ENCODE measurements around the gene MSH5. TPM values are rescaled to one million over a fixed set of nuclear protein-coding genes. Genes with fewer than 3 reads are reported as not detected.

The MSH5 gene
- total and polyA plus RNA-seq, 9 of the 15 experiments (the other 6 are each of a cell fraction or from before 2014, with no cell fraction given): 12.5 to 104 (median 46.6) TPM

GRCh38 chr6:31691078-31691463 is 48.7 kb upstream of the MSH5 start:
- Histone ChIP-seq H4K20me1 (replicated peaks; ENCODE audit: control insufficient read depth, insufficient read depth, low read length) (no peaks in the 10 kb centered on the region), H3K27me3 (ENCODE audit: control insufficient read depth in 2 of 2, insufficient read depth in 2 of 2, low read length in 2 of 2) (no peaks in the 10 kb centered on the region), H2AFZ (ENCODE audit: low read depth, low read length) (0 out of 2 replicates have a peak overlapping the region, but pooled peaks have one; percentile 14), H3K9me1 (ENCODE audit: control insufficient read depth, insufficient read depth, low read length) (no peaks in the 10 kb centered on the region), H3K9me3 (replicated peaks; ENCODE audit: control insufficient read depth, insufficient read depth, low read depth, low read length) (no peaks in the 10 kb centered on the region), H3K27ac (ENCODE audit: extremely low read depth, low read depth, low read length) (peak overlapping the region; percentile 88), H3K36me3 (ENCODE audit: control insufficient read depth, insufficient read depth, low read length) (peaks cover 91% of the 10 kb centered on the region), H3K4me2 (ENCODE audit: insufficient read depth, low read length) (peak overlapping the region; percentile 82), H3K4me3 (peak overlapping the region; percentile 13; the same call in 1 of the 2 replicates), H3K4me1 (replicated peaks in 1 of 2; ENCODE audit: control insufficient read depth in 2 of 2, insufficient read depth in 2 of 2, low read length in 2 of 2) (peaks cover 63 to 65% of the 10 kb centered on the region in 2 experiments), H3K9ac (ENCODE audit: insufficient read depth in 1 of 2, low read depth in 2 of 2, low read length in 2 of 2) (peak overlapping the region; percentile 68 to 86; a peak in 3 of 4 replicates), H3K79me2 (ENCODE audit: control insufficient read depth, insufficient read depth, low read length) (no peaks in the 10 kb centered on the region; the same call in 2 of the 3 replicates)
- ChIA-PET CTCF (ENCODE audit: low intra/inter-chr PET ratio) (no interaction called here), POLR2A (interaction anchor here (0.6 to 7.1 kb wide), 44 partner anchors 12 to 498 kb away, joined by 3 to 158 read pairs (median 6); partner anchors contain the start of genes ABHD16A, APOM, BAG6 and C6orf47)
- ATAC-seq (no peak), FAIRE-seq (no peak), DNase-seq (ENCODE audit: extremely low read depth in 1 of 4, low spot score in 3 of 4) (no peak)
- WGBS (ENCODE audit: insufficient coverage, low coverage, missing lambda C conversion rate): 31% methylated on average over 6 of the region's 6 CpGs
- intact Hi-C loops (cut with micrococcal nuclease) (loop anchor here (2.0 kb wide), 2 partner anchors 44 to 140 kb away; no protein-coding TSS in a partner anchor), in situ Hi-C loops (cut with MboI) (no loop called here)
- BruUV-seq (replicated peaks): no TSS peak
- TF ChIP-seq FOXJ2 (tag; IDR thresholded peaks at IDR 0.05) (0 out of 2 replicates have a peak, but pooled peaks have one; percentile 59), GABPB1 (CRISPR knock-in tag; IDR thresholded peaks at IDR 0.05) (peak; percentile 50; the same call in 1 of the 2 replicates), CHD1 (IDR thresholded peaks at IDR 0.05; ENCODE audit: low read length) (no peak), ZNF740 (CRISPR knock-in tag; IDR thresholded peaks at IDR 0.05) (no peak), ZNF740 (tag; IDR thresholded peaks at IDR 0.05) (0 out of 4 replicates have a peak, but pooled peaks of 1 of the 2 experiments have one; percentile 19), PTTG1 (tag; IDR thresholded peaks at IDR 0.05; ENCODE audit: low read depth) (0 out of 2 replicates have a peak, but pooled peaks have one; percentile 46), ZNF146 (CRISPR knock-in tag; IDR thresholded peaks at IDR 0.05; ENCODE audit: unreplicated experiment) (no peak), HDGF (IDR thresholded peaks at IDR 0.05) (peak; percentile 14; the same call in 1 of the 2 replicates), CBX5 (IDR thresholded peaks at IDR 0.05; ENCODE audit: borderline replicate concordance, low read depth) (no peak), NR2C1 (IDR thresholded peaks at IDR 0.05) (no peak), NR2C1 (tag; IDR thresholded peaks at IDR 0.05) (peak; percentile 23; the same call in 1 of the 2 replicates), CHD4 (IDR thresholded peaks at IDR 0.05; ENCODE audit: insufficient read depth, insufficient replicate concordance, low read depth, low read length, poor library complexity, severe bottlenecking) (no peak), SMARCA5 (IDR thresholded peaks at IDR 0.05) (no peak), AFF4 (CRISPR knock-in tag; IDR thresholded peaks at IDR 0.05) (0 out of 2 replicates have a peak, but pooled peaks have one; percentile 55), ZBTB49 (CRISPR knock-in tag; IDR thresholded peaks at IDR 0.05; ENCODE audit: borderline replicate concordance) (0 out of 2 replicates have a peak, but pooled peaks have one; percentile 71), RCOR1 (IDR thresholded peaks at IDR 0.05; ENCODE audit: borderline replicate concordance in 1 of 2, low read depth in 2 of 2, low read length in 2 of 2) (no peak; a peak in 1 of 4 replicates)
